ENCODE measurements around the gene MMRN2.
"Not testable (repeated sequence)": the region's sequence is repeated elsewhere in the genome, so short reads cannot be mapped to it uniquely, and the experiment has no call there.

The MMRN2 gene

GRCh38 chr10:86981020-86981419 is 23.6 kb upstream of the MMRN2 start:
- H3K36me3 ChIP-seq (ENCODE audit: control insufficient read depth, insufficient read depth, low read length); H3K4me1 ChIP-seq (ENCODE audit: control insufficient read depth, insufficient read depth, low read length, poor library complexity, severe bottlenecking); H3K9me3 ChIP-seq (ENCODE audit: control insufficient read depth, low read length); H3K27me3 ChIP-seq (replicated peaks; ENCODE audit: control insufficient read depth, insufficient read depth, low read length, poor library complexity, severe bottlenecking); DNase-seq; H3K27ac ChIP-seq (ENCODE audit: insufficient read depth, low read length, poor library complexity, severe bottlenecking); H3K4me3 ChIP-seq (ENCODE audit: insufficient read depth, low read depth, low read length, poor library complexity, severe bottlenecking): not testable (repeated sequence)

- no peaks in the 10 kb centered on the region for H3K36me3 ChIP-seq (ENCODE audit: control insufficient read depth, insufficient read depth, low read length)
- H3K4me1 ChIP-seq (ENCODE audit: control insufficient read depth, insufficient read depth, low read length, poor library complexity, severe bottlenecking): no peaks in the 10 kb centered on the region
- no peak overlapping the region for H3K4me3 ChIP-seq (ENCODE audit: insufficient read depth, low read depth, low read length, poor library complexity, severe bottlenecking)
- H3K9me3 ChIP-seq (ENCODE audit: control insufficient read depth, low read length): no peaks in the 10 kb centered on the region
- H3K27me3 ChIP-seq (replicated peaks; ENCODE audit: control insufficient read depth, insufficient read depth, low read length, poor library complexity, severe bottlenecking): no peaks in the 10 kb centered on the region
- no peak for DNase-seq
- H3K27ac ChIP-seq (ENCODE audit: insufficient read depth, low read length, poor library complexity, severe bottlenecking): no peak overlapping the region
These were observed 22.6 kb upstream of the MMRN2 start for GRCh38 chr10:86979977-86980448.

DNA sequence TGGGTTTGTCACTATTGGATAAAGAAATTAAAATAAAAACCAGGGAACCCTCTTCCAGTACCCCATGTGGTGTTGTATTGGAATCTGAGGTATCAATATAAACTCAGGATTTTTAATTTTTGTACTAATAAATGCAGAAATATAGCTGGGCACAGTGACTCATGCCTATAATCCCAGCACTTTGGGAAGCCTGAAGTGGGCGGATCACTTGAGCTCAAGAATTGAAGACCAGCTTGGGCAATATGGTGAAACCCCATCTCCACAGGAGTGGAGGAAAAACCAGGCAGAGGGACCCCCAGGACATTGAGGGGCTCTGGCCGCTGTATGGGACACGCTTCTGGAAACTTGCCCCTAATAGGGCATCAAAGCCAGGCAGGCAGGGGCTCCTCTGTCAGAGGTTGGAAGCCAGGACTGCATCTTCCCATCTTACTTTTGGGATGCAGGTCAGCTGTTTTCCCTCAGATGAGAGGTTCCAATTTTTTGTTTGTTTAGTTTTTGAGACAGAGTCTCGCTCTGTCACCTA is 21.9 kb upstream of the MMRN2 start:
- Histone ChIP-seq H3K4me1 (ENCODE audit: control insufficient read depth, insufficient read depth, low read length, poor library complexity, severe bottlenecking) (no peaks in the 10 kb centered on the region), H3K27ac (ENCODE audit: insufficient read depth, low read length, poor library complexity, severe bottlenecking) (no peak overlapping the region), H3K27me3 (replicated peaks; ENCODE audit: control insufficient read depth, insufficient read depth, low read length, poor library complexity, severe bottlenecking) (no peaks in the 10 kb centered on the region), H3K36me3 (ENCODE audit: control insufficient read depth, insufficient read depth, low read length) (no peaks in the 10 kb centered on the region), H3K4me3 (ENCODE audit: insufficient read depth, low read depth, low read length, poor library complexity, severe bottlenecking) (no peak overlapping the region), H3K9me3 (ENCODE audit: control insufficient read depth, low read length) (no peaks in the 10 kb centered on the region)
- DNase-seq: no peak

DNA sequence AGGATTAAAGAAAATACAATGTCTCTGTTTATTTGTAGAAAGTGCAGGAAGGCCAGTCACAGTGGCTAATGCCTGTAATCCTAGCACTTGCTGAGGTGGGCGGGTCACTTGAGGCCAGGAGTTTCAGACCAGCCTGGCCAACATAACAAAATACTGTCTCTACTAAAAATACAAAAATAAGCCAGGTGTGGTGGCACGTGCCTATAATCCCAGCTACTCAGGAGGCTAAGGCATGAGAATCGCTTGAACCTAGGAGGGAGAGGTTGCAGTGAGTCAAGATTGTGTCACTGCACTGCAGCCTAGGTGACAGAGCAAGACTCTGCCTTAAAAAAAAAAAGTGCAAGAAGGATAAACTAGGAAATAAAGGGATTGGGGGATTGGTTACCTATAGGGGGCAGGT is 21.0 kb upstream of the MMRN2 start:
- not testable (repeated sequence) for H3K9me3 ChIP-seq (ENCODE audit: control insufficient read depth, low read length); H3K27ac ChIP-seq (ENCODE audit: insufficient read depth, low read length, poor library complexity, severe bottlenecking); H3K4me1 ChIP-seq (ENCODE audit: control insufficient read depth, insufficient read depth, low read length, poor library complexity, severe bottlenecking); H3K36me3 ChIP-seq (ENCODE audit: control insufficient read depth, insufficient read depth, low read length); H3K4me3 ChIP-seq (ENCODE audit: insufficient read depth, low read depth, low read length, poor library complexity, severe bottlenecking); DNase-seq; H3K27me3 ChIP-seq (replicated peaks; ENCODE audit: control insufficient read depth, insufficient read depth, low read length, poor library complexity, severe bottlenecking)

DNA sequence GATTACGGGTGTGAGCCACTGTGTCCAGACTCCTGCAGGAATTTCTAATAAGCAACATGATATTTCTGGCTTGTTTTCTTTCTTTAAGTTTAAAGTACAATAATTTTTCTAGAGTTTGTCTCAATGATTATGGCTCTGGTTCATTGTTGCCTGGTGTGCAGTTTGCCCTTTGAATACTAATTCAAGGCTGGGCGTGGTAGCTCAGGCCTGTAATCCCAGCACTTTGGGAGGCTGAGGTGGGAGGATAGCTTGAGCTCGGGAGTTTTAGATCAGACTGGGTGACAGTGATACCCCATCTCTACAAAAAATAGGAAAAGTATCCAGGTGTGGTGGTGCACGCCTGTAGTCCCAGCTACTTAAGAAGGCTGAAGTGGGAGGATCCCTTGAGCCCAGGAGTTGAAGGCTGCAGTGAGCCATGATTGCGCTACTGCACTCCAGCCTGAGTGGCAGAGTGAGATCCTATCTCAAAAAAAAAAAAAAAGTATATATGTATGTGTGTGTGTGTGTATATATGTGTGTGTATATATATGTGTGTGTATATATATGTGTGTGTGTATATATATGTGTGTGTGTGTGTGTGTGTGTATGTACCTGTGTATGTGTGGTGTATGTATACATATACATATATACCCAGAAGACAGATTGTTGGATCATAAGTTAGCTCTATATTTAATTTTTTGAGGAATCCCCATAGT is 19.1 kb upstream of the MMRN2 start:
- Histone ChIP-seq H3K27me3 (replicated peaks; ENCODE audit: control insufficient read depth, insufficient read depth, low read length, poor library complexity, severe bottlenecking) (no peaks in the 10 kb centered on the region), H3K4me1 (ENCODE audit: control insufficient read depth, insufficient read depth, low read length, poor library complexity, severe bottlenecking) (peaks cover 4% of the 10 kb centered on the region), H3K4me3 (ENCODE audit: insufficient read depth, low read depth, low read length, poor library complexity, severe bottlenecking) (no peak overlapping the region), H3K36me3 (ENCODE audit: control insufficient read depth, insufficient read depth, low read length) (no peaks in the 10 kb centered on the region), H3K27ac (ENCODE audit: insufficient read depth, low read length, poor library complexity, severe bottlenecking) (no peak overlapping the region), H3K9me3 (ENCODE audit: control insufficient read depth, low read length) (no peaks in the 10 kb centered on the region)
- DNase-seq: no peak

GRCh38 chr10:86974484-86974883 is 17.1 kb upstream of the MMRN2 start:
- H3K4me3 ChIP-seq (ENCODE audit: insufficient read depth, low read depth, low read length, poor library complexity, severe bottlenecking): no peak overlapping the region
- H3K4me1 ChIP-seq (ENCODE audit: control insufficient read depth, insufficient read depth, low read length, poor library complexity, severe bottlenecking): peaks cover 18% of the 10 kb centered on the region
- H3K36me3 ChIP-seq (ENCODE audit: control insufficient read depth, insufficient read depth, low read length): no peaks in the 10 kb centered on the region
- no peak for DNase-seq
- no peak overlapping the region for H3K27ac ChIP-seq (ENCODE audit: insufficient read depth, low read length, poor library complexity, severe bottlenecking)
- no peaks in the 10 kb centered on the region for H3K27me3 ChIP-seq (replicated peaks; ENCODE audit: control insufficient read depth, insufficient read depth, low read length, poor library complexity, severe bottlenecking)
- no peaks in the 10 kb centered on the region for H3K9me3 ChIP-seq (ENCODE audit: control insufficient read depth, low read length)

DNA sequence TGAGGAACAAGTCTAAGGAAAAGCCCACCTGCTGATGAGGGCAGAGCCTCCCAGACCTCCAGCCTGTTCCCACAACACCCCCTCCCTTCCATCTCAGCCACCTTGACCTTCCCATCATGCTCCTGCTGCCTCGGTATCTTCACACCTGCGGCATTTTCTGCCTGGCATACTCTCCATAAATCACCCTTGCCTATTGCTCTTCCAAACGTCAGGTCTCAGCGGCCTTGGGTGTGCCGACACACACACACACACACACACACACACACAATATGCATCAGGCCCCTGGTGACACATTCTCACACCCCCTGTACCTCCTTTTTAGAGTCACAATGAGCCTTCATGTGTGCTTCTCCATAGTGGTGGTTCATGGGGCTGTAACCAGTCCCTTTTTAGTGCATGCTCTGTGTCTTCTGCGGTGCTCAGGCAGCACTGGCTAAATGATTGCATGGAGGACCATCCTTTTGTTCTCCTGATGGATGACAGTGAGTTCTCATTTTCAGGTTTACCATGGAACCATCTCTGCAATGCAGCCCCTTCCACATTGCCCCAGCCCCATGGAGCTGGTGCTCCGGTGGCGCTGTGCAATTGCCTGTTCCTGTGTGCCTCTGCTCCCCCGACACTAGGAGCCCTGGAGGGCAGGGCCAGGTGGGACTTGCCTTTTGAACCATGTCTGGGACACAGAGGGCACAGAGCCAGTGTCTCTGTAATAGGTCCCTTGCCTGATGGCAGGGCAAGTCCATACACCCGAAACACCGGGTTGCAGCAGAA is 15.4 kb upstream of the MMRN2 start:
- no peaks in the 10 kb centered on the region for H3K27me3 ChIP-seq (replicated peaks; ENCODE audit: control insufficient read depth, insufficient read depth, low read length, poor library complexity, severe bottlenecking)
- H3K27ac ChIP-seq (ENCODE audit: insufficient read depth, low read length, poor library complexity, severe bottlenecking): no peak overlapping the region
- H3K9me3 ChIP-seq (ENCODE audit: control insufficient read depth, low read length): no peaks in the 10 kb centered on the region
- H3K4me3 ChIP-seq (ENCODE audit: insufficient read depth, low read depth, low read length, poor library complexity, severe bottlenecking): no peak overlapping the region
- peaks cover 32% of the 10 kb centered on the region for H3K4me1 ChIP-seq (ENCODE audit: control insufficient read depth, insufficient read depth, low read length, poor library complexity, severe bottlenecking)
- no peak for DNase-seq
- no peaks in the 10 kb centered on the region for H3K36me3 ChIP-seq (ENCODE audit: control insufficient read depth, insufficient read depth, low read length)

- peaks cover 37% of the 10 kb centered on the region for H3K4me1 ChIP-seq (ENCODE audit: control insufficient read depth, insufficient read depth, low read length, poor library complexity, severe bottlenecking)
- peak overlapping the region; percentile 90 for H3K27ac ChIP-seq (ENCODE audit: insufficient read depth, low read length, poor library complexity, severe bottlenecking)
- peak overlapping the region; percentile 57 for H3K4me3 ChIP-seq (ENCODE audit: insufficient read depth, low read depth, low read length, poor library complexity, severe bottlenecking)
- no peaks in the 10 kb centered on the region for H3K27me3 ChIP-seq (replicated peaks; ENCODE audit: control insufficient read depth, insufficient read depth, low read length, poor library complexity, severe bottlenecking)
- peak; percentile 88 to 92 (median 90) for DNase-seq
- H3K9me3 ChIP-seq (ENCODE audit: control insufficient read depth, low read length): no peaks in the 10 kb centered on the region
- no peaks in the 10 kb centered on the region for H3K36me3 ChIP-seq (ENCODE audit: control insufficient read depth, insufficient read depth, low read length)
These were observed 14.0 kb upstream of the MMRN2 start for GRCh38 chr10:86971232-86971991.

GRCh38 chr10:86970982-86971231 is 13.5 kb upstream of the MMRN2 start:
- H3K27ac ChIP-seq (ENCODE audit: insufficient read depth, low read length, poor library complexity, severe bottlenecking): peak overlapping the region; percentile 90
- H3K36me3 ChIP-seq (ENCODE audit: control insufficient read depth, insufficient read depth, low read length): no peaks in the 10 kb centered on the region
- no peak for DNase-seq
- H3K27me3 ChIP-seq (replicated peaks; ENCODE audit: control insufficient read depth, insufficient read depth, low read length, poor library complexity, severe bottlenecking): no peaks in the 10 kb centered on the region
- H3K9me3 ChIP-seq (ENCODE audit: control insufficient read depth, low read length): no peaks in the 10 kb centered on the region
- peak overlapping the region; percentile 57 for H3K4me3 ChIP-seq (ENCODE audit: insufficient read depth, low read depth, low read length, poor library complexity, severe bottlenecking)
- peaks cover 39% of the 10 kb centered on the region for H3K4me1 ChIP-seq (ENCODE audit: control insufficient read depth, insufficient read depth, low read length, poor library complexity, severe bottlenecking)

Measured in effector memory CD4-positive, alpha-beta T cell (primary cell).